HG03095 (cell line): ENCODE results near the gene PDZRN3.

Experiments used
- ATAC-seq: cut with Tn5 transposase; IDR thresholded peaks from one replicate; pipeline ENCODE4 v1.9.1; 2021; ENCODE audit warnings: moderate library complexity; ENCODE audit not compliant: unreplicated experiment

PDZRN3 gene

GRCh38 chr3:73529308-73530021 lies 95.3 kb downstream of the PDZRN3 start:
- no peak for ATAC-seq

- ATAC-seq, result no peak
Observed at GRCh38 chr3:73525591-73525990, 99.2 kb downstream of the PDZRN3 start.

GRCh38 chr3:73523661-73524060 lies 101.1 kb downstream of the PDZRN3 start:
- ATAC-seq, result no peak

- ATAC-seq, result no peak
Observed at GRCh38 chr3:73521734-73522336, 102.9 kb downstream of the PDZRN3 start.

- no peak for ATAC-seq
Observed at GRCh38 chr3:73520931-73521461, 103.7 kb downstream of the PDZRN3 start.

GRCh38 chr3:73516631-73517030 lies 108.1 kb downstream of the PDZRN3 start:
- no peak for ATAC-seq

GRCh38 chr3:73513260-73513659 lies 111.5 kb downstream of the PDZRN3 start:
- ATAC-seq, result no peak

- ATAC-seq, result no peak
Observed at GRCh38 chr3:73511571-73512525, 112.9 kb downstream of the PDZRN3 start.

GRCh38 chr3:73510784-73511183 lies 114.0 kb downstream of the PDZRN3 start:
- no peak for ATAC-seq

- no peak for ATAC-seq
Observed at GRCh38 chr3:73510334-73510733, 114.4 kb downstream of the PDZRN3 start.

GRCh38 chr3:73509816-73510215 lies 114.9 kb downstream of the PDZRN3 start:
- no peak for ATAC-seq

- no peak for ATAC-seq
Observed at GRCh38 chr3:73509066-73509465, 115.7 kb downstream of the PDZRN3 start.

GRCh38 chr3:73508330-73508954 lies 116.3 kb downstream of the PDZRN3 start:
- ATAC-seq, result peak; percentile 57

- no peak for ATAC-seq
Observed at GRCh38 chr3:73504852-73505251, 119.9 kb downstream of the PDZRN3 start.

GRCh38 chr3:73504239-73504638 lies 120.5 kb downstream of the PDZRN3 start:
- no peak for ATAC-seq

GRCh38 chr3:73503781-73504180 lies 121.0 kb downstream of the PDZRN3 start:
- peak; percentile 47 for ATAC-seq

- peak; percentile 64 for ATAC-seq
Observed at GRCh38 chr3:73502609-73503583, 121.8 kb downstream of the PDZRN3 start.

- no peak for ATAC-seq
Observed at GRCh38 chr3:73500321-73500720, 124.4 kb downstream of the PDZRN3 start.

GRCh38 chr3:73499787-73500186 lies 125.0 kb downstream of the PDZRN3 start:
- no peak for ATAC-seq
